ENCODE measurements around the gene ANKRD2.

ANKRD2 gene

DNA sequence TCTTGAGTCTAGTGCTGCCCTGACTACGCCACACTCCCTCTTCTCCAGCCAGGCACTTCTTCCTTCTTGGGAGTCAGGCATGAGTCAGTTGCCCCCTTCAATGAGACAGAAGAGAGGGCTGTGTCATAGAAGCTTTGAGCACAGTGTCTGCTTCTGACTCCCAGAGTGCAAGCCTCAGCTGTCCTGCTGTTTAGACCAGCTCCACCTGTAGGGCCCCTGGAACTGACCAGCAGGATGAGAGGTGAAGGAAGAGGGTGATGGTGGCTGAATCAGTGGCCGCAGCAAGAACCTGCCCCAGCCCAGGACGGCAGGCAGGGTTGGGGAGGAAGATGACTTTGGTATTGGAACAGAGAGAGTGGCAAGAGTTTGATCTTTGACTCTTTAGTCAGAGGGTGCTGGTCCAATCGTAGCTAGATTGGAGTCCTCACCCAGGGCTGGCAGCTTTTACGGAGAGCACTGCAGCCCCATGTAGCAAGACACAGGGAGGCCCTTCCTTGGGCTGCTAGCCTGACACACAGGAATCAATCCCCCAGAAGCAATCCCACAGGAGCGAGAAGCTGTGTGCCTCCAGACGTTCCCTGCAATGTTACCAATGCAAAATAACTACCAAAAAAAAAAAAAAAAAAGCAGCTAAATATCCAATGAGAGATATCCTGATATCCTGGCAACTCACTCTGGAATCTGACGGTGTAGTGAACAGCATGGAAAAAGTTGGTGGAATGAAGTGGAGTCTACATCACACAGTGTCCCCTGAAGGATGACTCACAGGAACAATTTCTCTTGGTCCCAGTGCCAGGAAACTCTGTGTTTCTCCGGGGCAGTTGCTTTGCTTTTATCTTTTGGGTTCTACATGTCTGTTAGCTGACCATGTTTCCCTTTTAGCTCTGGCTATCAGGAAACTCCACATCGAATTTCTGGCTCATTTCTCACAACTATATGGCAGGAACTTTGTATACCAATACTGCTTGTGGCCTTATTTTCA lies 23.8 kb downstream of the ANKRD2 start:
- DNase-seq (ENCODE audit: low spot score), result no peak

DNA sequence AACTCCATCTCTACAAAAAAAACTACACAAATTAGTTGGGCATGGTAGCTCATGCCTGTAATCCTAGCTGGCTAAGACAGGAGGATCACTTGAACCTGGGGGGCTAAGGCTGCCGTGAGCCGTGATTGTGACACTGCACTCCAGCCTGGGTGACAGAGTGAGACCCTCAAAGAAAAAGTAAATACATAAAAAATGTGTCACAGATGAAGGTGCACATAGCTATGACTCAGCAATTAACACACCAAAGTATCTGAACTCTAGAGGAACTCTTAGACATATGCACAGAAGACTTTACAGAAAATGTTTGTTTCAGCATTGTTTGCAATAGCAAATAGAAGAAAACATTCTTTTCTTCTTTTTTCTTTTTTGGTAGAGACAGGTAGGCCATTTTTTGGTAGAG lies 25.2 kb downstream of the ANKRD2 start:
- no peak for DNase-seq (ENCODE audit: low spot score)

DNA sequence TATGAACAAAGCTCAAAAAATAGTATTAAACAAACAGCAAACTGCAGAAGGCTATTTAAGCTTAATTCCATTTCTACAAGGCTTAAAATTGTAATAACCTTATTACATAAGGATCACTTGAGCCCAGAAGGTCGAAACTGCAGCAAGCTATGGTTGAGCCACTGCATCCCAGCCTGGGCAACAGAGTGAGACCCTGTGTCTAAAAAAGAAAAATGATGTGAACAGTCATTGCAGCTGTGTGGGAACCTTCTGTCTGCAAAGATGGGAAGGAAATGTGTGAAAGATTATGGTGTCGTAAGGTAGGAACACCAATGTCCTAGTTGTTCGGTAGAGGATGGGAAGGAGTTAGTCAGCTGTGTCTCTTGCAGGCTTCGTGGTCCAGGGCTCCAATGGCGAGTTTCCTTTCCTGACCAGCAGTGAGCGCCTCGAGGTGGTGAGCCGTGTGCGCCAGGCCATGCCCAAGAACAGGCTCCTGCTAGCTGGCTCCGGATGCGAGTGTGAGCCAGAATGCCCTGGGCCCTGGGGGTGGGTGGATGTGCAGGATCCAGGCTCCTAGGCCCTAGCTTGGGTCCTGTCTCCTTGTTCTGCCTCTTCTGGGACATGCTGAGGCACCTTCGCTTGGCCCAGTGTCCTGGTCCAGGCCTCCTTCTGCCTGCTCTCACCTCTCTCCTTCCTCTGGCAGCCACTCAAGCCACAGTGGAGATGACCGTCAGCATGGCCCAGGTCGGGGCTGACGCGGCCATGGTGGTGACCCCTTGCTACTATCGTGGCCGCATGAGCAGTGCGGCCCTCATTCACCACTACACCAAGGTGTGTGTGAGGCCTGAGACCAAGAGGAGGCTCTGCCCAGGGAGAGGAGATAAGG lies 26.1 kb downstream of the ANKRD2 start:
- no peak for DNase-seq (ENCODE audit: low spot score)

- no peak for DNase-seq (ENCODE audit: low spot score)
Observed at GRCh38 chr10:97599272-97599619, 26.7 kb downstream of the ANKRD2 start.

DNA sequence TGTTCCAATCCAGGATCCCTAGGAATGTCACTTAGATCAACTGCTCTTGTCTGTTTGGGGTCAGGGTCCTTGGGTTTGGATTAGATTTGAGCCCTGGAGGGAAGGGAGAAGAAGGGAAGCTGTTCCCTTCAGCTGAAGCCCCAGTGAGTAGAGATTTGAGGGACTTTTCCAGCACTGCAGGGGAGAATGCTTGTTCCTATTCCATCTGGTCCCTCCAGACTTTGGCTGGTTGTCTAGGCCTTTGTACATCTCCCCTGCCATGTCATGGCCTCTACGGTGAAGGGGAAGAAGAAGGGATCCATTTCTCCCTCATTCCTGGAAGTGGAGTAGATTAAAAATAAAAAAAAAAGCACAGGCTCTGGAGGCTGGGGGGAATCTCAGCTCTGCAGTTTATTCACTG lies 28.0 kb downstream of the ANKRD2 start:
- DNase-seq (ENCODE audit: low spot score), result no peak

GRCh38 chr10:97601268-97602215 lies 29.0 kb downstream of the ANKRD2 start:
- no peak for DNase-seq (ENCODE audit: low spot score)

DNA sequence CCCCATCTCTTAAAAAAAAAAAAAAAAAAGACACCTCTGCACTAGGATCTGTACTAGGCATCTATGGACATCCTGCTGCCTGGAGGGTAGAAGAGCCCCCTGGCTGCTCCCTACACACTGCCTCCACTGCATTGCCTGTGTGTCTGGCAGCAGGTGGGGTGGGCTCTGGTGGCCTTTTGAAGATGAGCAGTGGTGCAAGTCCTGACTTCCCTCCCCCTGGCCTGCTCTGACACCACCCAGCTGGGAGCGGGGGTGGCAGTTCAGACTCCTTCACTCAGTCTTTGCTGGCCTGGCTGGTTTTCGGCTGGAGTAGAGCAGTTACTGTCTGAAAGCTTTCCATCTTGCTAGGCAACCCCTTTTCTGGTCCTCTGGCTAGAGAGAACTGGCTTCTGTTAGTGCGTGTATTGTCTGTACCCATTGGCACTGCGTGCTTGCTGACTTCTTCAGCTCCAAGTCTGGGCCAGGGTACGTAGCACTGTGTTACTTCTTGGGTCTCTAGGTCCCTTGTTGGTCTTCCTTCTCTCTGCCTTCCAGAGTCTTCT lies 34.6 kb downstream of the ANKRD2 start:
- DNase-seq (ENCODE audit: low spot score), result no peak

DNA sequence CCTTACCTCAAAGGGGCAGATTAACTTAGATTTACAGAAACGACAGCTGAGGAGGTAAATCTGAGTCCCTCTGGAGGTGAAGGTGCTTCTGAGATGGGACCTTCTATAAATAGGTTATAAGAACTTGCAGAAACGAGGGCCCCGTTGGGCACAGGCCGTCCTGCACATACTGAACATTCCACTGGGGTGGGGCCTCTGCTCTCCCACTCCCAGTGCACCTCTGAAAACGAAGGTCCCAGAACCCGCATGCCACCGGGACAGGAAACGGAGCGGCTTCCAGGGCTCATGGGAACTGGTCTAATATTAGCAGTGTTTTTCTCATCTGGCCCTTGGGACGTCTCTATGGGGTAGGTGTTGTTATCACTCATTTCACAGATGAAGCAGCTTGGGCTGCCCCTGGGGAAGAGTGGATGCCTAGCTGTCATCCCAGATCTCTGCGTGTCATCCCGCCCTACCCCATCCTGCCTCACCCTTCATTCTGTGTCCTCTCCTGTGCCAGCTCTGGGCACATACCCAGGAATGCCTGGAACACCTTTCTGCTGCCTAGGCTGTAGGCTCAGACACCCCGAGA lies 36.5 kb downstream of the ANKRD2 start:
- no peak for DNase-seq (ENCODE audit: low spot score)

DNA sequence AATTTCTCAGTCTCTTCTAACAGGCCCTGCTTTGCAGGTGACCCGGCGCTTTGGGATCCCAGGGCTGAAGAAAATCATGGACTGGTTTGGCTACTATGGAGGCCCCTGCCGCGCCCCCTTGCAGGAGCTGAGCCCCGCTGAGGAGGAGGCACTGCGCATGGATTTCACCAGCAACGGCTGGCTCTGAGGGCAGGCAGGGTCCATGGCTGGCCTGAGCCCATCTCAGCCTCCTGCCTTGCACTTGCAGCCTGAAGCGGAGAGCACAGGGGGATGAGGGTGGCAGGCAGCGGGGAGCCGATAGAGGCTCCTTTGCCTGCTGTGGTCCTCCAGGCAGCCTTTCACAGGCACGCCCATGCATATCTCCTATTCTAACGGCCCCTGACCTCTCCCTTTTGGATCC lies 38.9 kb downstream of the ANKRD2 start:
- no peak for DNase-seq (ENCODE audit: low spot score)

DNA sequence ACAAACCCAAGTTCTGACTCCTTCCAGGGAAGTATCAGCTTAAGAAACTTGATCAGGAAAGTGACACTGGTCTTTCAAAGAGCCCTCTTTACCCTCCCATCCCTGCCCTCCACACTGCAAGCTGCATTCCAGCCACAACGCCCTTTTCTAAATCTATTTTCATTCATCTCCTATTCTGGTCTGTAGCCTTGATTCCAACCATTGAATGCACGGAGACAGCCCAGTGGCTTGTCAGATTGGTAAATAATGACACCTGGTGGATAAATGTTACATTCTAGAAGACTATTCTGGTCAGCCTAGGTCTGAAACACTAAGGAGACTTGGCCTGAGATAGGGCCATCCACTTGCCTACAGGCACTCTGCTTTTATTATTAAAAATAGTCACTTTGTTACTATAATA lies 39.8 kb downstream of the ANKRD2 start:
- no peak for DNase-seq (ENCODE audit: low spot score)

DNA sequence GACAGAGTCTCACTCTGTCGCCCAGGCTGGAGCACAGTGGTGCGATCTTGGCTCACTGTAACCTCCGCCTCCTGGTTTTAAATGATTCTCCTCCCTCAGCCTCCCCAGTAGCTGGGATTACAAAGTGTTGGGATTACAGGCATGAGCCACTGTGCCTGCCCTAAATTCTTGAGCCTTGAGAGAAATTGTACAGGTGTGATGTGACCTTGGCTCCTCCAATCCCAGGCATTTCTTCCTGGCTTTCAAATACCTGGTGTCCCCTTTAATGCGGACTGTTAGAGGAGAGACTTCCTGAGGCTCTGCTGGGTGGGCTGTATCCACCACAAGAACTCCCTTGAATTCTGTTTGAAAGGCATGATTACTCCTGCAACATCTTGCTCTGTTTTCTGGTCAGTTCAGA lies 45.7 kb downstream of the ANKRD2 start:
- DNase-seq (ENCODE audit: low spot score), result no peak

- no peak for DNase-seq (ENCODE audit: low spot score)
Observed at GRCh38 chr10:97618733-97619132, 46.2 kb downstream of the ANKRD2 start.

DNA sequence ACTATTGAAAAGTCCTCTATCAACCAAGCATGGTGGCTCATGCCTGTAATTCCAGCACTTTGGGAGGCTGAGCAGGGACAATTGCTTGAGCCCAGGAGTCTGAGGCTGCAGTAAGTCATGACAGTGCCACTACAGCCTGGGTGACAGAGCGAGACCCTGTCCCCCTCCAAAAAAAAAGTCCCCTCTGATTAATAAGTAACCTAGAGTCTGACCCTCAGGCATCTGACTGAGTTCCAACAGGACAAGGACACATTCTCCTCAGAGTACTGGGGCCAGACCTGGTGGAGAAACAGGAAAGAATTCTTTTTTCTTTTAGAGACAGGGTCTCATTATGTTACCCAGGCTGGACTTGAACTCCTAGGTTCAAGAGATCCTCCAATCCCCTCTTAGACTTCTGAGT lies 50.7 kb downstream of the ANKRD2 start:
- no peak for DNase-seq (ENCODE audit: low spot score)

DNA sequence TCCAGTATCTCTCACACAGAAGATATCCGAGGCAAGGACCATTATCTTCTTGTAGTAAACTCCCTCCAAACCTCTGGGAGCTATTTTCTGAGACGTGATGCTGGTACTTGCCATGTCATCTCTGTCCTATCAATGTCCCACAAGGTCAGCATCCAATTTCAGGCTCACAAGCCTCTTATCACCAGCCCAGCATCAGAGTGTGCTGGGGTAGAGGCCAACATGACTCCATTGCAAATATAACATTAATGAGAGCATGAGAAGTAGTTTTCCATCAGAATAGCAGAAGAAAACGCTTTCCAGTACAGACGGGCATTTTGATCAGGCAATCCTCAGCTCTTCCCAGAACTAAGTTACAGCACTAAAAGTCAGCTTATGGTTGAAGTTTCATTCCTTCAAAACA lies 55.2 kb downstream of the ANKRD2 start:
- no peak for DNase-seq (ENCODE audit: low spot score)

- DNase-seq (ENCODE audit: low spot score), result no peak
Observed at GRCh38 chr10:97628228-97628627, 55.6 kb downstream of the ANKRD2 start.

GRCh38 chr10:97629289-97629688 lies 56.7 kb downstream of the ANKRD2 start:
- no peak for DNase-seq (ENCODE audit: low spot score)

GRCh38 chr10:97631098-97631497 lies 58.5 kb downstream of the ANKRD2 start:
- no peak for DNase-seq (ENCODE audit: low spot score)

- DNase-seq (ENCODE audit: low spot score), result peak; percentile 90
Observed at GRCh38 chr10:97632949-97633884, 60.6 kb downstream of the ANKRD2 start, which contains the start of gene MORN4. TSS of gene MORN4 (minus strand) at chr10:97633500. CDS start at chr10:97619653, 13,847 bp downstream.

Data from D341Med (cell line).